Nucleus accumbens (tissue), 56 donors: ENCODE data around the gene TIE1.

Source experiments
- DNase-seq, 56 donors: peaks; one replicate each; lab custom pipeline; 2025; lab: John Stamatoyannopoulos, UW

TIE1 gene

GRCh38 chr1:43307458-43308158, 6.8 kb downstream of the TIE1 start:
- DNase-seq = no peak

- no peak for DNase-seq
Observed at GRCh38 chr1:43308635-43309404, 8.0 kb downstream of the TIE1 start.

- no peak for DNase-seq
Observed at GRCh38 chr1:43309405-43310025, 8.7 kb downstream of the TIE1 start.

- no peak for DNase-seq
Observed at GRCh38 chr1:43311521-43311920, 10.7 kb downstream of the TIE1 start.

- no peak for DNase-seq
Observed at GRCh38 chr1:43312212-43312623, 11.4 kb downstream of the TIE1 start.

GRCh38 chr1:43312663-43313515, 12.1 kb downstream of the TIE1 start:
- DNase-seq = no peak

GRCh38 chr1:43313771-43314170, 13.0 kb downstream of the TIE1 start:
- no peak for DNase-seq

GRCh38 chr1:43314233-43314632, 13.5 kb downstream of the TIE1 start:
- no peak for DNase-seq

GRCh38 chr1:43315481-43315880, 14.7 kb downstream of the TIE1 start:
- DNase-seq = peak in 36 of 56 donors; percentile 7 to 69 (median 40)

- DNase-seq = no peak
Observed at GRCh38 chr1:43315963-43316737, 15.4 kb downstream of the TIE1 start.

GRCh38 chr1:43316738-43317520, 16.1 kb downstream of the TIE1 start:
- no peak for DNase-seq

GRCh38 chr1:43317817-43318471, 17.2 kb downstream of the TIE1 start:
- DNase-seq = peak in 47 of 56 donors; percentile 13 to 82 (median 54)

- no peak for DNase-seq
Observed at GRCh38 chr1:43318831-43319230, 18.0 kb downstream of the TIE1 start.

- DNase-seq = no peak
Observed at GRCh38 chr1:43319288-43319687, 18.5 kb downstream of the TIE1 start.

- no peak for DNase-seq
Observed at GRCh38 chr1:43319766-43320165, 19.0 kb downstream of the TIE1 start.

GRCh38 chr1:43321331-43321891, 20.6 kb downstream of the TIE1 start:
- DNase-seq = no peak

- DNase-seq = no peak
Observed at GRCh38 chr1:43322506-43322905, 21.7 kb downstream of the TIE1 start.

GRCh38 chr1:43324810-43325209, 24.0 kb downstream of the TIE1 start:
- no peak for DNase-seq
